Stimulated activated CD8-positive, alpha-beta memory T cell treated with anti-CD3 and anti-CD28 coated beads, Interleukin-2, amount 100 ng/mL, for 48 hours (primary cell): ENCODE data around the gene LCT.
A peak's percentile ranks its signal among the peaks of the same experiment; 100 is the strongest.
"Not testable (repeated sequence)": the region's sequence is repeated elsewhere in the genome, so short reads cannot be mapped to it uniquely, and the experiment has no call there.

Source experiments
- DNase-seq, 2 donors: peaks; one replicate each; pipeline ENCODE4 v3.0.0-alpha.2; 2020; ENCODE audit warnings: low read depth in 2 of 2

The LCT gene

GRCh38 chr2:135836596-135837270 is at the start of gene LCT:
Gene LCT (minus strand): TSS chr2:135837184. CDS start chr2:135837169, 15 bp downstream.
- DNase-seq = no peak

GRCh38 chr2:135885709-135886108 is 48.7 kb upstream of the LCT start:
- DNase-seq = no peak

- DNase-seq = no peak
These were observed 45.4 kb upstream of the LCT start for GRCh38 chr2:135882415-135882814.

- DNase-seq = not testable (repeated sequence)
These were observed 39.8 kb upstream of the LCT start for GRCh38 chr2:135876770-135877169.

GRCh38 chr2:135876066-135876711 is 39.2 kb upstream of the LCT start, which contains the start of gene MCM6:
Gene MCM6 (minus strand): TSS chr2:135876443. CDS start chr2:135876365, 78 bp downstream.
- peak; percentile 97 to 98 for DNase-seq

GRCh38 chr2:135875491-135876065 is 38.6 kb upstream of the LCT start:
- DNase-seq = peak; percentile 54 to 71

- DNase-seq = no peak
These were observed 37.9 kb upstream of the LCT start for GRCh38 chr2:135874777-135875365.

- DNase-seq = no peak
These were observed 33.6 kb upstream of the LCT start for GRCh38 chr2:135870571-135870970.

- no peak for DNase-seq
These were observed 26.2 kb upstream of the LCT start for GRCh38 chr2:135863233-135863632.

- no peak for DNase-seq
These were observed 25.7 kb upstream of the LCT start for GRCh38 chr2:135862718-135863117.

GRCh38 chr2:135853401-135853800 is 16.4 kb upstream of the LCT start:
- DNase-seq = no peak

GRCh38 chr2:135851858-135852257 is 14.9 kb upstream of the LCT start:
- DNase-seq = no peak

- DNase-seq = no peak
These were observed 14.1 kb upstream of the LCT start for GRCh38 chr2:135850892-135851668.

GRCh38 chr2:135849087-135849486 is 12.1 kb upstream of the LCT start:
- DNase-seq = no peak

- no peak for DNase-seq
These were observed 9.0 kb upstream of the LCT start for GRCh38 chr2:135845997-135846396.

- DNase-seq = no peak
These were observed 8.3 kb upstream of the LCT start for GRCh38 chr2:135845257-135845656.

GRCh38 chr2:135844301-135844895 is 7.4 kb upstream of the LCT start:
- DNase-seq = no peak

- no peak for DNase-seq
These were observed 6.7 kb upstream of the LCT start for GRCh38 chr2:135843671-135844070.

GRCh38 chr2:135840601-135841000 is 3.6 kb upstream of the LCT start:
- DNase-seq = no peak

- DNase-seq = no peak
These were observed 2.7 kb upstream of the LCT start for GRCh38 chr2:135839713-135840112.

- no peak for DNase-seq
These were observed 1.5 kb upstream of the LCT start for GRCh38 chr2:135838502-135838901.

- DNase-seq = no peak
These were observed 4.1 kb downstream of the LCT start for GRCh38 chr2:135832891-135833290.
